ENCODE measurements around the gene TNS2.
"Not testable (repeated sequence)": the region's sequence is repeated elsewhere in the genome, so short reads cannot be mapped to it uniquely, and the experiment has no call there.

TNS2 gene, protein sequence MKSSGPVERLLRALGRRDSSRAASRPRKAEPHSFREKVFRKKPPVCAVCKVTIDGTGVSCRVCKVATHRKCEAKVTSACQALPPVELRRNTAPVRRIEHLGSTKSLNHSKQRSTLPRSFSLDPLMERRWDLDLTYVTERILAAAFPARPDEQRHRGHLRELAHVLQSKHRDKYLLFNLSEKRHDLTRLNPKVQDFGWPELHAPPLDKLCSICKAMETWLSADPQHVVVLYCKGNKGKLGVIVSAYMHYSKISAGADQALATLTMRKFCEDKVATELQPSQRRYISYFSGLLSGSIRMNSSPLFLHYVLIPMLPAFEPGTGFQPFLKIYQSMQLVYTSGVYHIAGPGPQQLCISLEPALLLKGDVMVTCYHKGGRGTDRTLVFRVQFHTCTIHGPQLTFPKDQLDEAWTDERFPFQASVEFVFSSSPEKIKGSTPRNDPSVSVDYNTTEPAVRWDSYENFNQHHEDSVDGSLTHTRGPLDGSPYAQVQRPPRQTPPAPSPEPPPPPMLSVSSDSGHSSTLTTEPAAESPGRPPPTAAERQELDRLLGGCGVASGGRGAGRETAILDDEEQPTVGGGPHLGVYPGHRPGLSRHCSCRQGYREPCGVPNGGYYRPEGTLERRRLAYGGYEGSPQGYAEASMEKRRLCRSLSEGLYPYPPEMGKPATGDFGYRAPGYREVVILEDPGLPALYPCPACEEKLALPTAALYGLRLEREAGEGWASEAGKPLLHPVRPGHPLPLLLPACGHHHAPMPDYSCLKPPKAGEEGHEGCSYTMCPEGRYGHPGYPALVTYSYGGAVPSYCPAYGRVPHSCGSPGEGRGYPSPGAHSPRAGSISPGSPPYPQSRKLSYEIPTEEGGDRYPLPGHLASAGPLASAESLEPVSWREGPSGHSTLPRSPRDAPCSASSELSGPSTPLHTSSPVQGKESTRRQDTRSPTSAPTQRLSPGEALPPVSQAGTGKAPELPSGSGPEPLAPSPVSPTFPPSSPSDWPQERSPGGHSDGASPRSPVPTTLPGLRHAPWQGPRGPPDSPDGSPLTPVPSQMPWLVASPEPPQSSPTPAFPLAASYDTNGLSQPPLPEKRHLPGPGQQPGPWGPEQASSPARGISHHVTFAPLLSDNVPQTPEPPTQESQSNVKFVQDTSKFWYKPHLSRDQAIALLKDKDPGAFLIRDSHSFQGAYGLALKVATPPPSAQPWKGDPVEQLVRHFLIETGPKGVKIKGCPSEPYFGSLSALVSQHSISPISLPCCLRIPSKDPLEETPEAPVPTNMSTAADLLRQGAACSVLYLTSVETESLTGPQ (N-terminal part only)

GRCh38 chr12:53049571-53050318 lies at the start of gene TNS2:
Gene TNS2, plus strand, starts transcription at chr12:53050065. Its CDS starts 121 bp downstream, at chr12:53050186.
- DNase-seq (ENCODE audit: low read depth in 2 of 2) = no peak

GRCh38 chr12:53004178-53004577 lies 45.7 kb upstream of the TNS2 start:
- no peak for DNase-seq (ENCODE audit: low read depth in 2 of 2)

DNA sequence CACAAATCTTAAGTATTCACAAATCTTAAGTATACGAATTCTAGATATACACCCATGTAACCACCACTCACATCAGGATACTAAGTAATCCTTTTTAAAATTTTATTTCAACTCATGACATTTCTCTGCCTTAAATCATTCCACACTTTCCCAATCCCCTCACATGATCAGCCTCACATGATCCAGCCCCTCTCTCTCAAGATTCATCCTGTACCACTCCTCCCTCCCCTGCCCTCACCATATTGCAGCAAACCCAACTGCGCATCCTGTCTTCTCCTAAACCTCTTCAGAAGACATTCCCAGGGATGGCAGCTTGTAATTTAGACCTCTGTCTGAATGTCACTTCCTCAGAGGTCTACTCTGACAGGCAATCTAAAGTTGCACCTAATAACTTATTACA lies 45.3 kb upstream of the TNS2 start:
- DNase-seq (ENCODE audit: low read depth in 2 of 2) = no peak

GRCh38 chr12:53005215-53005985 lies 44.5 kb upstream of the TNS2 start:
- DNase-seq (ENCODE audit: low read depth in 2 of 2) = no peak

DNA sequence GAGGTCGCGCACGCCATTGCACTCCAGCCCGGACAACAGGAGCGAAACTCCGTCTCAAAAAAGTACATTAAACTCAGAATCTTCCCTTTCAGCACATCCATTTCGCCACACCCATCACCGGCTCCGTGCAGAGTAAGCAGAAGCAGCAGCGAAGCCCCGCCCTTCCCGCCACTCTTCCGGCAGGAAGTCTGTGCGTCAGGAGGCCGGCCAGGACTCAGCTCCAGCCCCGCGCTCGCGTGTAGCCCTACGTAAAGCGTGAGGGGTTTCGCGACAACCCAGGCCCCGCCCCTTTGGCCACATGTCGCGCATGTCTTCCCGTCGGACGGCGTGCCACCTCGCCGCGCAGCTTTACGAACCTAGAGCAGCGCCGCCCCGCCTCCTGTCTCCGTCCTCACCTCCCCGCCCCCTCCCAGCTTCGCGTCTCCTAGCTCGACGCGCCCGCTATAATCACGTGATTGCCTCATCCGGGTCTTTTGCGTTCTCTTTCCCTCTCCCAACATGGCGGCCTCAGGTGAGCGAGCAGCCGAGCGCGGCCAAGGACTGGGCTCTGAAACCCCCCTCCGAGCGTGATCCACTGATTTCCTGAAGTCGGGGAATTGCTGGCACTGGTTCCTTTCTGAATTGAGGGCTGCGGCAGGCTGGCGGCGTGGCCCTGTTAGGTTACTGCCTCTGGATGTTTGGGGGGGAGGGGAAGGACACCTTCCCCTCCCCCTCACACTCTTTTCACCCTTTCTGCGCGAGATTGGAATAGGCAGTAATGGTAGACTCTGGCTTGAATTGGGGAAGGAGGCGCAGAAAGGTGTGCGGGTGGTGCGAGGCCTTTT lies 43.7 kb upstream of the TNS2 start, which contains the start of gene EIF4B:
Gene EIF4B (plus strand): TSS at position 471 of the 824 bp plus-strand sequence. CDS start 28 bp downstream, at position 499.
- DNase-seq (ENCODE audit: low read depth in 2 of 2) = peak; percentile 99 to 100

DNA sequence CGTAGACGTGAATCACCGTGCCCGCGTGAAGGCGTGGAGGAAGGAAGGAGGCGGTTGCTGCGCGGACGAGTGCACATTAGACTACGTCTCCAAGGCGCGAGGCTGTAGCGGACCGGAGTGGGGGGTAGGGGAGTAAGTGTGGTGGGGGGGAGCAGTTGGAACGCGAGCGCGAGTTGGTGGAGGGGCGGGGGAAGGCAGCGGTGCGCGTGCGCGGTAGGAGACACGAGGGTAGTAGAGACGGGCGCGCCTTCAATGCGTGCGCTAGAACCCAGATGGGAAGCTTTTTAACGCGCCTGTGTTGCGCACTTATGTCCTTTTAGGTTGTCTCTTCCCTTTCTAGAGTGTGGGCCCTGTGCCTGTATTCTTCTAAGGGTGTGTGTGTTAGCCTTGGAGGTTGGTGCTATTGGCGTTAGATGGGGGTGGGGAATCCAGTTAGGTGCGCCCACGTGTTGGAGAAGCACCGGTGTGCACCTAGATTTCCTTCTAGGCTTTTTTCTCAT lies 43.0 kb upstream of the TNS2 start:
- peak; percentile 77 to 79 for DNase-seq (ENCODE audit: low read depth in 2 of 2)

GRCh38 chr12:53007343-53007742 lies 42.5 kb upstream of the TNS2 start:
- DNase-seq (ENCODE audit: low read depth in 2 of 2) = no peak

GRCh38 chr12:53008760-53009159 lies 41.1 kb upstream of the TNS2 start:
- not testable (repeated sequence) for DNase-seq (ENCODE audit: low read depth in 2 of 2)

DNA sequence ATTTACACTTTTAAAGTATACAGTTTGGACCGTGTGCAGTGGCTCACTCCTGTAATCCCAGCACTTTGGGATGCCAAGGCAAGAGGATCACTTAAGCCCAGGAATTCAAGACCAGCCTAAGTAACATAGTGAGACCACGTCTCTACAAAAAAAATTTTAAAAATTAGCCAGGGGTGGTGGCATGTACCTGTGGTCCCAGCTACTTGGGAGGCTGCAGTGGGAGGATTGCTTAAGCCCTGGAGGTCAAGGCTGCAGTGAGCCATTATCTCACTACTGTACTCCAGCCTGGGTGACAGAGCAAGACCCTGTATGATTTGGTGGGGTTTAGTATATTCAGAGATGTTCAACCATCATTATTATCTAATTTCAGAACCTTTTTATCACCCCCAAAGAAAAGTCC lies 38.9 kb upstream of the TNS2 start:
- no peak for DNase-seq (ENCODE audit: low read depth in 2 of 2)

- no peak for DNase-seq (ENCODE audit: low read depth in 2 of 2)
Observed at GRCh38 chr12:53011889-53012288, 38.0 kb upstream of the TNS2 start.

GRCh38 chr12:53012928-53013327 lies 36.9 kb upstream of the TNS2 start:
- DNase-seq (ENCODE audit: low read depth in 2 of 2) = no peak

- DNase-seq (ENCODE audit: low read depth in 2 of 2) = no peak
Observed at GRCh38 chr12:53014709-53015108, 35.2 kb upstream of the TNS2 start.

DNA sequence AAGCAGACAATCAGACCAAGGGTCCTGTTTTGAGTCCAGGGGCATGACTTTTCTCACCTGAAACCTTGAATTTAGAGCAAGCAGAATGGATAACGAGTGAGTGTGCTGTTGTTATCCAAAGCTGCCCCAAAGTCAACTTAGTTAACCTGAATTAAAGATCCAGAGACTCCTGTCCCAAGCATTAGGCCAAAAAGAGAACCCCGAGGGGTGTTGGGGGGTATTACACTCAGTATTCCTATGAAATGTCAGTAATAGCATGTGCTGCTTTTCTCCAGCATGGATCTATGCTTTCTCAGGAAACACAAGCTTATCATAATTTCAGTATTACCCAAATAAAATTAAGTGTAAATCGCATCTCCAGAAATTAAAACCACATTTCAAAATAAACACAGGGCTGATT lies 24.6 kb upstream of the TNS2 start:
- DNase-seq (ENCODE audit: low read depth in 2 of 2) = no peak

DNA sequence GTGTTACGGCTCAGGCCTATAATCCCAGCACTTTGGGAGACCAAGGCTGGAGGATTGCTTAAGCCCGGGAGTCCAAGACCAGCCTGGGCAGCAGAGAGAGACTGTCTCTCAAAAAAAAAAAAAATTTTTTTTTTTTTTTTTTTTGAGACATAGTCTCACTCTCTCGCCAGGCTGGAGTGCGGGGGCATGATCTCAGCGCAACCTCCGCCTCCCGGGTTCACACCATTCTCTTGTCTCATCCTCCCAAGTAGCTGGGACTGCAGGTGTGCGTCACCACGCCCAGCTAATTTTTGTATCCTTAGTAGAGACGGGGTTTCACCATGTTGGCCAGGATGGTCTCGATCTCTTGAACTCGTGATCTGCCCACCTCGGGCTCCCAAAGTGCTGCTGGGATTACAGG lies 22.9 kb upstream of the TNS2 start:
- not testable (repeated sequence) for DNase-seq (ENCODE audit: low read depth in 2 of 2)

DNA sequence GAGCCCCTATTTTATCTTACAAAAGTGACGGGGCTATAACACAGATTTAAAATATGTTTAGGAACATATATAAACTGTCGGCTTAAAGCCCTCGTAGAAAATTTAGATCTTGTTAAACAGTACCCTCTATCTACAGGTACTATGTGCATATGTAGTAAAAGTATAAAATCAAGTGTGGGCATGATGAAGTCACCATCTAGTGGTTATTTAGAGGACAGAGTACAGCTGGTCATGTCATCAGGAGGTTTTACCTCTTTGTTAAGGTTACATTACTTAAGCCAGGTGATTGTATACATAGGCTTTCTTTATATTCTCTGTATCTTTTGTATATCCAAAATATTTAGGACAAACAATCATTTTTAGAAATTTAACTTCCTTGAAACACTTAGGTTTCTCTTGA lies 18.2 kb upstream of the TNS2 start:
- DNase-seq (ENCODE audit: low read depth in 2 of 2) = no peak

GRCh38 chr12:53033832-53034231 lies 16.0 kb upstream of the TNS2 start:
- DNase-seq (ENCODE audit: low read depth in 2 of 2) = not testable (repeated sequence)

GRCh38 chr12:53034459-53034858 lies 15.4 kb upstream of the TNS2 start:
- DNase-seq (ENCODE audit: low read depth in 2 of 2) = no peak

DNA sequence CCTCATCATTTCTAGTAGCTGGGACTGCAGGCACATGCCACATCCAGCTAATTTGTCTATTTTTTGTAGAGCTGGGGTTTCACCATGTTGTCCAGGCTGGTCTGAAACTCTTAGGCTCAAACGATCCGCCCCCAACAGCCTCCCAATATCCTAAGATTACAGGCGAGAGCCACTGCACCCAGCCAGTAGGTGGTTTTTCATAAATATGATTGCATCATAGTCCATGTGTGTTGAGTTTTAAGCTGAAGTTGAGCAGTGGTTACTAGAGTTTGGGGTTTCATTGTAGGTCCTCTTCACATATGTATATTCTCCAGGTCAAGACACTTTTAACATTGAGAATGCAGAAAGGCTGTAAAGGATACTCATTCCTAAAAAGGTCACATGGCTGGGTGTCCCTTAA lies 13.1 kb upstream of the TNS2 start:
- DNase-seq (ENCODE audit: low read depth in 2 of 2) = no peak

DNA sequence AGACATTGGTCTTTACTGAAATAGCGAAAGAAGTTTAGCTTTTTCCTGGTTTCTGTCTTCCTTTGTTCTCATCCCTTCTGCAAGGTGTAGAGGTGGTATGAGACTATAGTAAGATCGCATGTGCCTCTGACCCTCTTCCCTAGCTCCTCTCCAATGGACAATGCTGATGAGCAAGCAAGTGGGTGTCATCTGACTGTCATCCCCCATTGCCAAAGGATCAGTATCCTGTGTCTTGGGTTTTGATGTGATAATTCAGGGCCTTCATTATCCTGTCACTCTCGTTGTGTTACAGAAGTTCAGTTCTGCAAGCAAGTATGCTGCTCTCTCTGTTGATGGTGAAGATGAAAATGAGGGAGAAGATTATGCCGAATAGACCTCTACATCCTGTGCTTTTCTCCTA lies 10.0 kb upstream of the TNS2 start:
- no peak for DNase-seq (ENCODE audit: low read depth in 2 of 2)

Data from stimulated activated CD4-positive, alpha-beta T cell treated with anti-CD3 and anti-CD28 coated beads, Interleukin-15, amount 100 ng/mL, for 48 hours (primary cell).